Esophagus muscularis mucosa (tissue), 4 donors: ENCODE results near the gene PKD2L2. TPM values are rescaled to one million over a fixed set of nuclear protein-coding genes. Genes with fewer than 3 reads are reported as not detected.
"Not testable (repeated sequence)": the region's sequence is repeated elsewhere in the genome, so short reads cannot be mapped to it uniquely, and the experiment has no call there.

ENCODE experiments used
- DNase-seq: peaks from one replicate; pipeline ENCODE4 v3.0.0-alpha.2; 2017; ENCODE audit errors: extremely low spot score
- H3K27ac ChIP-seq, 4 donors: fragments of 200-600 bp; sonication (generic); replicated peaks in 1 of 4; 1 replicate in 3 of 4; 2 replicates in 1 of 4; pipeline ENCODE4 v1.5.1; 2016 to 2019; ENCODE audit warnings: mild to moderate bottlenecking in 1 of 4
- H3K27me3 ChIP-seq, 4 donors: fragments of 200-600 bp; sonication (generic); one replicate each; pipeline versions ENCODE4 v1.5.1 to v1.6.0; 2016 to 2019
- H3K36me3 ChIP-seq, 4 donors: fragments of 200-600 bp; sonication (generic); one replicate each; pipeline ENCODE4 v1.5.1; 2016 to 2019
- H3K4me1 ChIP-seq, 4 donors: fragments of 200-600 bp; sonication (generic); one replicate each; pipeline ENCODE4 v1.5.1; 2016 to 2019
- H3K4me3 ChIP-seq, 4 donors: fragments of 200-600 bp; sonication (generic); 1 replicate in 2 of 4; 2 replicates in 2 of 4; pipeline ENCODE4 v1.5.1; 2016 to 2019; ENCODE audit warnings: mild to moderate bottlenecking in 4 of 4, moderate library complexity in 1 of 4
- H3K9me3 ChIP-seq, 4 donors: fragments of 200-600 bp; sonication (generic); 1 replicate in 3 of 4; 2 replicates in 1 of 4; pipeline ENCODE4 v1.5.1; 2016 to 2019
- CTCF ChIP-seq, 3 experiments: fragments of 200-600 bp in 2 of 3; fragments of 450-650 bp in 1 of 3; sonication (generic) in 2 of 3; IDR thresholded peaks; one replicate each; pipeline ENCODE4 v1.5.1; 2017 to 2019; ENCODE audit warnings: antibody characterized with exemption in 3 of 3, mild to moderate bottlenecking in 2 of 3, moderate library complexity in 1 of 3
- EP300 ChIP-seq: sonication (generic); formaldehyde crosslinking; IDR thresholded peaks from one replicate; pipeline ENCODE4 v1.6.1; 2017; ENCODE audit warnings: antibody characterized with exemption
- POLR2A ChIP-seq: fragments of 450-650 bp; IDR thresholded peaks from one replicate; pipeline ENCODE4 v1.6.1; 2017; ENCODE audit warnings: antibody characterized with exemption, moderate library complexity, mild to moderate bottlenecking, low read depth
- POLR2AphosphoS5 ChIP-seq, 2 donors: sonication (generic); formaldehyde crosslinking; IDR thresholded peaks; one replicate each; pipeline ENCODE4 v1.6.1; 2017; ENCODE audit warnings: antibody characterized with exemption in 2 of 2
- WGBS: methylation state at CpG from one replicate; pipeline ENCODE4 v1.1.5; 2018; 5-methylcytosine and 5-hydroxymethylcytosine counted together
- intact Hi-C: fragments of 100-400 bp; cut with DNase I; formaldehyde crosslinking; loops from one replicate; pipeline ENCODE4 v1.15.1; 2023
- total RNA-seq, 4 donors: library from RNA; depleted of rRNA; stranded (reverse); fragments of >200 nt; gene quantifications; one replicate each; pipeline versions ENCODE4 v1.1.0 to v1.2.1, GENCODE V29; 2016

Gene PKD2L2
- total RNA-seq, 4 donors from 2014 or later: 0.39 TPM; not detected in 3

GRCh38 chr5:137957948-137958347 lies 68.7 kb downstream of the PKD2L2 start:
- TF ChIP-seq CTCF (IDR thresholded peaks at IDR 0.05): no peak
- TF ChIP-seq POLR2A: no peak
- TF ChIP-seq EP300: no peak
- no peak for TF ChIP-seq POLR2AphosphoS5 (IDR thresholded peaks at IDR 0.05)
- 40% methylated on average over 1 of the region's 1 CpG for WGBS
- Histone ChIP-seq H3K9me3 (no peaks in the 10 kb centered on the region), H3K4me3 (no peak overlapping the region), H3K27ac (no peak overlapping the region), H3K4me1 (peaks cover 18 to 69% (median 59%) of the 10 kb centered on the region in 4 donors), H3K27me3 (no peaks in the 10 kb centered on the region), H3K36me3 (peaks cover 0 to 41% (median 18%) of the 10 kb centered on the region in 4 donors)
- intact Hi-C loops: loop anchor here (10.0 kb wide), 1 partner anchor 47 kb away; no protein-coding TSS in a partner anchor
- no peak for DNase-seq

DNA sequence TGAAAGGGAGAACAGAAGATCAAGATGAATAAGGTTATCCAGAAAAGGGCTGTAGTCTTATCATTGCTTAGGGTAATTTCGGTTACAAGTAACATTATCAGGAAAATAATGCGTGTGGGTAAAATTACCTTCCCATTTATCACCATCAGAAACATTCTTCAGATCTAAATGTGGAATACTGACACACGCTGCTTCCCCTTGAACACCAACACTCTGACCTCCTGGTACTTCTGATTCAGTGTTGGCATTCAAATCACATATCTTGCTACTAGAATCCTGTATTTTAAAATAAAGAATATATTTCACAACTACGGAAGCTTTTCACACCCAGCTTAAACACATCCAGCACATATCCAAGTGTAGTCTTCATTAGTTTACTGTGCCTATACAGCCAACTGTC lies 70.2 kb downstream of the PKD2L2 start:
- H3K4me1 ChIP-seq: peaks cover 11 to 56% (median 45%) of the 10 kb centered on the region in 4 donors
- TF ChIP-seq POLR2A (no peak), POLR2AphosphoS5 (IDR thresholded peaks at IDR 0.05) (no peak), EP300 (no peak), CTCF (IDR thresholded peaks at IDR 0.05) (no peak)
- intact Hi-C loops: loop anchor here (10.0 kb wide), 1 partner anchor 45 kb away; no protein-coding TSS in a partner anchor
- WGBS: 74% methylated on average over 4 of the region's 4 CpGs
- no peaks in the 10 kb centered on the region for H3K9me3 ChIP-seq
- H3K27me3 ChIP-seq: no peaks in the 10 kb centered on the region
- peaks cover 6 to 44% (median 17%) of the 10 kb centered on the region in 4 donors for H3K36me3 ChIP-seq
- no peak for DNase-seq
- no peak overlapping the region for H3K4me3 ChIP-seq
- H3K27ac ChIP-seq: no peak overlapping the region

GRCh38 chr5:137960141-137960540 lies 70.9 kb downstream of the PKD2L2 start:
- no peak for TF ChIP-seq EP300
- no peak for TF ChIP-seq POLR2AphosphoS5 (IDR thresholded peaks at IDR 0.05)
- no peak for TF ChIP-seq POLR2A
- no peak for TF ChIP-seq CTCF (IDR thresholded peaks at IDR 0.05)
- WGBS: 47% methylated on average over 2 of the region's 2 CpGs
- intact Hi-C loops: no loop called here
- Histone ChIP-seq H3K4me3 (no peak overlapping the region), H3K36me3 (peaks cover 6 to 49% (median 20%) of the 10 kb centered on the region in 4 donors), H3K27me3 (no peaks in the 10 kb centered on the region), H3K4me1 (peaks cover 11 to 49% (median 40%) of the 10 kb centered on the region in 4 donors), H3K9me3 (no peaks in the 10 kb centered on the region), H3K27ac (no peak overlapping the region)
- no peak for DNase-seq

DNA sequence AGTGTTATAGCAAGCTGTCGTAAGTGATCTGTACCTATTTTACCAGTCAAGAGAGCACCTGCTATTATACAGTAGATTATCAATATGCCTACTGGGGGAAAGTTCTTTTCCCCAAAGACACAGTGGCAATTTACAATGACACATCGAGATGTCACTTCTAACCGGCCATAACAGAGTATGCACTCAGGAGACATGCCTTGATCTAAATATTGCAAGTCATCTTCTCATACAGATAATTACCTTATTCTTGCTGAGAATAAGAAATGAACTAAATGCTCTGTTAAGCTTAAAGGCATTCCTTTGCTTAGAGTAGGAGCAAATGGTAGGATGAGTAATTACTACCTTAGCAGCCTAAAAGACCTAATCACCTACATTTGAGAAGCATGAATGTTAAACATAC lies 71.6 kb downstream of the PKD2L2 start:
- no peak for DNase-seq
- intact Hi-C loops: no loop called here
- no peak overlapping the region for H3K27ac ChIP-seq
- no peaks in the 10 kb centered on the region for H3K27me3 ChIP-seq
- TF ChIP-seq POLR2AphosphoS5 (IDR thresholded peaks at IDR 0.05) (no peak), POLR2A (no peak), EP300 (no peak)
- peaks cover 11 to 48% (median 38%) of the 10 kb centered on the region in 4 donors for H3K4me1 ChIP-seq
- no peak overlapping the region for H3K4me3 ChIP-seq
- no peaks in the 10 kb centered on the region for H3K9me3 ChIP-seq
- H3K36me3 ChIP-seq: peaks cover 6 to 50% (median 21%) of the 10 kb centered on the region in 4 donors
- 82% methylated on average over 3 of the region's 3 CpGs for WGBS

DNA sequence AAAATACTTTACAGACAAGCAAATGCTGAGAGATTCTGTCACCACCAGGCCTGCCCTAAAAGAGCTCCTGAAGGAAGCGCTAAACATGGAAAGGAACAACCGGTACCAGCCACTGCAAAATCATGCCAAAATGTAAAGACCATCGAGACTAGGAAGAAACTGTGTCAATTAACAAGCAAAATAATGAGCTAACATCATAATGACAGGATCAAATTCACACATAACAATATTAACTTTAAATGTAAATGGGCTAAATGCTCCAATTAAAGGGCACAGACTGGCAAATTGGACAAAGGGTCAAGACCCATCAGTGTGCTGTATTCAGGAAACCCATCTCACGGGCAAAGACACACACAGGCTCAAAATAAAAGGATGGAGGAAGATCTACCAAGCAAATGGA lies 81.1 kb downstream of the PKD2L2 start:
- H3K27me3 ChIP-seq, H3K9me3 ChIP-seq, H3K27ac ChIP-seq, H3K4me1 ChIP-seq, H3K4me3 ChIP-seq, intact Hi-C loops, DNase-seq: not testable (repeated sequence)
- peaks cover 0 to 24% (median 18%) of the 10 kb centered on the region in 4 donors for H3K36me3 ChIP-seq
- WGBS: 96% methylated on average over 4 of the region's 4 CpGs

- 95% methylated on average over 3 of the region's 3 CpGs for WGBS
- Histone ChIP-seq H3K27me3 (no peaks in the 10 kb centered on the region), H3K9me3 (no peaks in the 10 kb centered on the region), H3K4me3 (no peak overlapping the region), H3K36me3 (peaks cover 9 to 35% (median 28%) of the 10 kb centered on the region in 4 donors), H3K4me1 (no peaks in the 10 kb centered on the region), H3K27ac (no peak overlapping the region)
- no peak for DNase-seq
- TF ChIP-seq POLR2AphosphoS5 (IDR thresholded peaks at IDR 0.05) (no peak), POLR2A (no peak), EP300 (no peak), CTCF (IDR thresholded peaks at IDR 0.05) (no peak)
- intact Hi-C loops: no loop called here
These were observed 86.0 kb downstream of the PKD2L2 start for GRCh38 chr5:137975208-137975607.
